ENCODE results near the gene SEMA3C. TPM values are rescaled to one million over a fixed set of nuclear protein-coding genes. Genes with fewer than 3 reads are reported as not detected.

SEMA3C gene
- total RNA-seq, 1 donor from 2014 or later = 496 TPM

DNA sequence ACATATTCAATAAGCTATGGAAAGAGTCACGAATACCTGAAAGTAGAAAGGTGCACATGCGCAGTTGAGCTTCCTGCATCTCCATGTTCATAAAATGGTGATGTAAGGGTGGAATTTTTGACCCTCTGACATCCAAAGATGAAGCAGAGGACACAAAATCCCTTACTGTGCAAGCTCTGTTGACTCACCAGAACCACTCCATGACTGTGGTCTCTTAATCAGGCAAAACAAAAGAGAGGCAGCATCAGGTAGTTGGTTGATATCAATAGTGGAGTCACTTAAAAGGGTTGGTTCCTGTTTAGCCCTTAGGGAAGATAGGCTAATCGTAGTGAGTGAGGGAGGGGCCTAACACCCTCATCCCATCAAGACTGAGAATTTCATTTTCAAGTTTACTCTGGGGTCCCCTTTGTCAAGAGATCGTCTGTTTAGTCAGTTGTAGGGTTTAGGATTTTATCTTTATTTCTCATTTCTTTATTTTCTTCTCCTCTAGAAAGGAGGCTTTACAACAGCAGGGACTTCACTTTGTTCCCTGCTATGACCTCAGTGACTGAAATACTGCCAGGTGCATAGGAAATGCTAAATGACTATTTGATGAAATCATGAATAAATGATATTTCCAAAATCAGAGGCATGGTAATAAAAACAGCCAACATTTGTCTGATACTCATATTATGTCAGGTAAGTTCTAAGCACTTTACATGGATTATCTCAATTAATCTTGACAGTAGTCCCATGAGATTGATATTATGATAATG lies 182.3 kb downstream of the SEMA3C start:
- TF ChIP-seq, protein P1, sequence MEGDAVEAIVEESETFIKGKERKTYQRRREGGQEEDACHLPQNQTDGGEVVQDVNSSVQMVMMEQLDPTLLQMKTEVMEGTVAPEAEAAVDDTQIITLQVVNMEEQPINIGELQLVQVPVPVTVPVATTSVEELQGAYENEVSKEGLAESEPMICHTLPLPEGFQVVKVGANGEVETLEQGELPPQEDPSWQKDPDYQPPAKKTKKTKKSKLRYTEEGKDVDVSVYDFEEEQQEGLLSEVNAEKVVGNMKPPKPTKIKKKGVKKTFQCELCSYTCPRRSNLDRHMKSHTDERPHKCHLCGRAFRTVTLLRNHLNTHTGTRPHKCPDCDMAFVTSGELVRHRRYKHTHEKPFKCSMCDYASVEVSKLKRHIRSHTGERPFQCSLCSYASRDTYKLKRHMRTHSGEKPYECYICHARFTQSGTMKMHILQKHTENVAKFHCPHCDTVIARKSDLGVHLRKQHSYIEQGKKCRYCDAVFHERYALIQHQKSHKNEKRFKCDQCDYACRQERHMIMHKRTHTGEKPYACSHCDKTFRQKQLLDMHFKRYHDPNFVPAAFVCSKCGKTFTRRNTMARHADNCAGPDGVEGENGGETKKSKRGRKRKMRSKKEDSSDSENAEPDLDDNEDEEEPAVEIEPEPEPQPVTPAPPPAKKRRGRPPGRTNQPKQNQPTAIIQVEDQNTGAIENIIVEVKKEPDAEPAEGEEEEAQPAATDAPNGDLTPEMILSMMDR (IDR thresholded peaks at IDR 0.05; ENCODE audit: unreplicated experiment) = no peak
- peaks cover 14% of the 10 kb centered on the region for H3K4me1 Mint-ChIP-seq
- no peak overlapping the region for H3K4me3 Mint-ChIP-seq
- H3K36me3 Mint-ChIP-seq = peaks cover 4% of the 10 kb centered on the region
- peaks cover 9% of the 10 kb centered on the region for H3K9me3 Mint-ChIP-seq
- H3K27ac Mint-ChIP-seq = no peak overlapping the region
- no peak for DNase-seq (ENCODE audit: low spot score in 2 of 2, unreplicated experiment in 2 of 2)
- H3K27me3 Mint-ChIP-seq (ENCODE audit: low read depth) = no peaks in the 10 kb centered on the region

DNA sequence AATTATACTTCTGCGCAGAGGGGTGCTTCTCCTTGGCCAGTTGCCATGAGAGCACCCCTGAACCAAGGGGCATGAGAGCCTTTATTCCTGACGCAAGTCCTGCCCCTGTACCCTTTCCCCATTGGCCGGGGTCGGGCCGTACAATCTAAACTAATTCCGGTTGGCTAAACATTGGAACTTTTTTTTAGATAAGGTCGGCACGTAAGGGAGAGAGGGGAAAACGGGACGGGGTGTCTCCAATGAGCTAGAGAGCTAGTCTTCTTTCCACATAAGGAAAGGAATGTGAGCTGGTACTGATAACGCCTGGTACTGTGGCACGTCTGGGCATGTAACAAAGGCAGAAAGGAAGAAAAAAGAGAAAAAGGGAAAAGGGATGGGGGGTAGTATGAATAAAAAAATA lies 183.5 kb downstream of the SEMA3C start:
- TF ChIP-seq, protein P1 (IDR thresholded peaks at IDR 0.05; ENCODE audit: unreplicated experiment) = no peak
- no peak for DNase-seq (ENCODE audit: low spot score in 2 of 2, unreplicated experiment in 2 of 2)
- Mint-ChIP-seq H3K4me3 (no peak overlapping the region), H3K27me3 (ENCODE audit: low read depth) (no peaks in the 10 kb centered on the region), H3K36me3 (peaks cover 4% of the 10 kb centered on the region), H3K9me3 (peaks cover 9% of the 10 kb centered on the region), H3K27ac (no peak overlapping the region), H3K4me1 (peaks cover 4% of the 10 kb centered on the region)

DNA sequence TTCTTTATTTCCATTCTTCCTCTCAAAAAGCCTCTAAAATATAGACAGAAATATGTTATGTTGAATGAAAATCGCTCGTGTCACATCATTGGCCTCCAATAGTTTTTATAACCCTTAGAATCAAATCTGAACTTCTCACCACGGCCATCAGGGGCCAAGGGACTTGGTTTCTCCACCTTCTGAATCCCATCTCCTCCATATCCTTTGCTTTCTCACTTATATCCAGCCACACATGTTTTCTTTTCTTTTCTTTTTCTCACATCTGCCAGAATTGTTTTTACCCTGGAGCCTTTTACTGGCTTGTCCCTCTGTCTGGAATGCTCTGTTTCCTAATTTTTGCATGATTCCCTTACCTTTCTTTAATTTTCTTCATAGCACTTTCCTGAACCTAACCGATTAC lies 184.8 kb downstream of the SEMA3C start:
- H3K4me3 Mint-ChIP-seq = no peak overlapping the region

DNA sequence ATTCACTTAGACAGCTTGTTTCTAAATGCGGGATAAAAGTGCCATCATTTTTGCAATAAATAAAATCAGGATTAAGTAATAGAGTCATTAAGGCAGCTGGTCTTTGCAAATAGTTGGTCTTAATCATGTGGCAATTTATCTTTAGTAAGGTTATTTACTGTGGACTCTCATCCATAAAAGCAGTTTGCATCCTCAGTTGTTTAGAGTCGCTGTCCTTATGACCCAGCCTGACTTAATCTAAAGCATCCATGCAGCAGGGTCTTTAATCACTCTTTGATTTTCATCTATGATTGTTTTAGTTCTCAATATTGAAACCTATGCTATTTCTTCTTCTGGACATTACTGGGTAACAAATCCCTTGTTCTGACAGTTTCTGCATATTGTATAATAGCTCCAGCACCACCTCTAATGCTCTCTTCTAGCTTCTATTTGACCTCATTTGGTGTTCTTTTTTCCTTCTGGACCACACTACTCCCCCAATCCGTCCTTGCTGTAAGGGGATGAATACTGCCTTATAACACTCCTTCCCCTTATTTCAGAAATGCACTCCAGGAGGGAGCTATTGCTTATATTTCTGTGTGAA lies 185.4 kb downstream of the SEMA3C start:
- no peaks in the 10 kb centered on the region for H3K27me3 Mint-ChIP-seq (ENCODE audit: low read depth)
- peaks cover 6% of the 10 kb centered on the region for H3K4me1 Mint-ChIP-seq
- DNase-seq (ENCODE audit: low spot score in 2 of 2, unreplicated experiment in 2 of 2) = no peak
- TF ChIP-seq, protein P1 (IDR thresholded peaks at IDR 0.05; ENCODE audit: unreplicated experiment) = no peak
- H3K36me3 Mint-ChIP-seq = peaks cover 3% of the 10 kb centered on the region
- H3K4me3 Mint-ChIP-seq = no peak overlapping the region
- no peak overlapping the region for H3K27ac Mint-ChIP-seq
- peaks cover 9% of the 10 kb centered on the region for H3K9me3 Mint-ChIP-seq

More for the DNA sequence above, 184.8 kb downstream of the SEMA3C start:
- H3K36me3 Mint-ChIP-seq = peaks cover 3% of the 10 kb centered on the region
- DNase-seq (ENCODE audit: low spot score in 2 of 2, unreplicated experiment in 2 of 2) = no peak
- no peaks in the 10 kb centered on the region for H3K27me3 Mint-ChIP-seq (ENCODE audit: low read depth)
- no peak overlapping the region for H3K27ac Mint-ChIP-seq
- peaks cover 6% of the 10 kb centered on the region for H3K4me1 Mint-ChIP-seq
- TF ChIP-seq, protein P1 (IDR thresholded peaks at IDR 0.05; ENCODE audit: unreplicated experiment) = no peak
- peaks cover 9% of the 10 kb centered on the region for H3K9me3 Mint-ChIP-seq

DNA sequence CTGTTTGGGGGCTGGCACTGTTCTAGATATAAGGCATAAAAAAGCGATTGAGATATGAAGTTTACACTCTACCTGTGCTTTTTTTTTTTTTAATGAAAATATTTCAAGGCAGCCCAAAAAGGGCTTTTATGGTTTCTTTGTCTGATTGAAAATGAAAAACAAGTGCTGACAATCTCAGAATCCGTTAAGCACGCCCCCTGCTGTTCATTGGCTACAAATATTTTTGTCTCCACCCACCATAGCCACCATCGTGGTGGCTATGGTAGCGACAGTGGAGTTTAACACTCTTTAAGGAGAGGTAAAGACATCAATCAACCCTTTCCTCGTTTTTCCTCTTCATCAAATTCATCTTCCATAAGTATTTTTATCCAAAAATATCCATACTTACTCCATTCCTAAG lies 186.2 kb downstream of the SEMA3C start:
- Mint-ChIP-seq H3K9me3 (peaks cover 9% of the 10 kb centered on the region), H3K27me3 (ENCODE audit: low read depth) (no peaks in the 10 kb centered on the region), H3K36me3 (peaks cover 3% of the 10 kb centered on the region), H3K27ac (no peak overlapping the region), H3K4me1 (peaks cover 4% of the 10 kb centered on the region), H3K4me3 (no peak overlapping the region)
- DNase-seq (ENCODE audit: low spot score in 2 of 2, unreplicated experiment in 2 of 2) = no peak
- TF ChIP-seq, protein P1 (IDR thresholded peaks at IDR 0.05; ENCODE audit: unreplicated experiment) = peak; percentile 45
